DND-41 (cell line): ENCODE results near the gene TMEM18.

Experiments
- ATAC-seq: fragments of 200-7000 bp; cut with Tn5 transposase; 3 replicates; pipeline ENCODE4 v1.9.1; 2021; ENCODE audit warnings: low read depth; ENCODE audit not compliant: insufficient read depth
- DNase-seq: peaks from one replicate; pipeline ENCODE4 v3.0.0-alpha.2; 2020
- H2AFZ ChIP-seq: 2 replicates; pipeline ENCODE4 v1.6.0; 2012; ENCODE audit warnings: low read depth, low read length
- H3K27ac ChIP-seq: 2 replicates; pipeline ENCODE4 v1.5.1; 2012; ENCODE audit warnings: low read length, inconsistent platforms
- H3K27me3 ChIP-seq: fragments of 200-600 bp; sonication (generic); 2 replicates; pipeline ENCODE4 v1.6.0; 2012; ENCODE audit warnings: low read length, mild to moderate bottlenecking, inconsistent platforms; ENCODE audit not compliant: insufficient read depth, poor library complexity
- H3K36me3 ChIP-seq: 2 replicates; pipeline ENCODE4 v1.5.1; 2012; ENCODE audit warnings: low read length, inconsistent platforms; ENCODE audit not compliant: insufficient read depth
- H3K4me1 ChIP-seq: 2 replicates; pipeline ENCODE4 v1.5.1; 2012; ENCODE audit warnings: mild to moderate bottlenecking, low read length; ENCODE audit not compliant: insufficient read depth
- H3K4me2 ChIP-seq: 2 replicates; pipeline ENCODE4 v1.6.0; 2012; ENCODE audit warnings: mild to moderate bottlenecking, moderate library complexity, low read length, inconsistent platforms; ENCODE audit not compliant: insufficient read depth
- H3K4me3 ChIP-seq, 2 experiments: fragments of 200-600 bp in 1 of 2; shearing (Covaris generic) in 1 of 2; 2 replicates each; pipeline ENCODE4 v1.5.1; 2012 to 2016; ENCODE audit warnings: inconsistent platforms in 2 of 2, low read length in 2 of 2, mild to moderate bottlenecking in 2 of 2, low read depth in 1 of 2, moderate library complexity in 1 of 2
- H3K79me2 ChIP-seq: 2 replicates; pipeline ENCODE4 v1.6.0; 2012; ENCODE audit warnings: low read length, inconsistent platforms; ENCODE audit not compliant: insufficient read depth
- H3K9ac ChIP-seq: 2 replicates; pipeline ENCODE4 v1.6.0; 2012; ENCODE audit warnings: low read depth, mild to moderate bottlenecking, inconsistent platforms, low read length, moderate library complexity
- H3K9me3 ChIP-seq: 2 replicates; pipeline ENCODE4 v1.5.1; 2012; ENCODE audit warnings: low read length, moderate library complexity, mild to moderate bottlenecking, inconsistent platforms; ENCODE audit not compliant: insufficient read depth, severe bottlenecking
- H4K20me1 ChIP-seq: 2 replicates; pipeline ENCODE4 v1.6.0; 2012; ENCODE audit warnings: low read length; ENCODE audit not compliant: insufficient read depth
- EZH2 ChIP-seq: IDR thresholded peaks from 3 replicates; pipeline ENCODE4 v1.6.1; 2012; ENCODE audit warnings: borderline replicate concordance, low read depth, mild to moderate bottlenecking, moderate library complexity, low read length, inconsistent platforms; ENCODE audit not compliant: severe bottlenecking
- TF ChIP-seq, protein P1 (sequence below): IDR thresholded peaks from 2 replicates; pipeline ENCODE4 v1.5.1; 2012; ENCODE audit warnings: borderline replicate concordance, low read length, moderate library complexity, mild to moderate bottlenecking; ENCODE audit not compliant: poor library complexity, severe bottlenecking; ENCODE audit errors: extremely low read depth

TMEM18 gene

GRCh38 chr2:650343-651310 is 26.6 kb downstream of the TMEM18 start:
- DNase-seq: no peak
- no peaks in the 10 kb centered on the region for H3K27me3 ChIP-seq
- H3K4me3 ChIP-seq: no peak overlapping the region
- no peak for TF ChIP-seq EZH2
- TF ChIP-seq, protein P1, sequence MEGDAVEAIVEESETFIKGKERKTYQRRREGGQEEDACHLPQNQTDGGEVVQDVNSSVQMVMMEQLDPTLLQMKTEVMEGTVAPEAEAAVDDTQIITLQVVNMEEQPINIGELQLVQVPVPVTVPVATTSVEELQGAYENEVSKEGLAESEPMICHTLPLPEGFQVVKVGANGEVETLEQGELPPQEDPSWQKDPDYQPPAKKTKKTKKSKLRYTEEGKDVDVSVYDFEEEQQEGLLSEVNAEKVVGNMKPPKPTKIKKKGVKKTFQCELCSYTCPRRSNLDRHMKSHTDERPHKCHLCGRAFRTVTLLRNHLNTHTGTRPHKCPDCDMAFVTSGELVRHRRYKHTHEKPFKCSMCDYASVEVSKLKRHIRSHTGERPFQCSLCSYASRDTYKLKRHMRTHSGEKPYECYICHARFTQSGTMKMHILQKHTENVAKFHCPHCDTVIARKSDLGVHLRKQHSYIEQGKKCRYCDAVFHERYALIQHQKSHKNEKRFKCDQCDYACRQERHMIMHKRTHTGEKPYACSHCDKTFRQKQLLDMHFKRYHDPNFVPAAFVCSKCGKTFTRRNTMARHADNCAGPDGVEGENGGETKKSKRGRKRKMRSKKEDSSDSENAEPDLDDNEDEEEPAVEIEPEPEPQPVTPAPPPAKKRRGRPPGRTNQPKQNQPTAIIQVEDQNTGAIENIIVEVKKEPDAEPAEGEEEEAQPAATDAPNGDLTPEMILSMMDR: no peak
- H3K4me2 ChIP-seq: no peak overlapping the region
- ATAC-seq: no peak
- no peaks in the 10 kb centered on the region for H3K9me3 ChIP-seq
- no peak overlapping the region for H3K9ac ChIP-seq
- no peaks in the 10 kb centered on the region for H4K20me1 ChIP-seq
- H3K36me3 ChIP-seq: no peaks in the 10 kb centered on the region
- no peaks in the 10 kb centered on the region for H3K79me2 ChIP-seq
- H3K4me1 ChIP-seq: peaks cover 23% of the 10 kb centered on the region
- no peak overlapping the region for H2AFZ ChIP-seq
- H3K27ac ChIP-seq: no peak overlapping the region

- Histone ChIP-seq H3K27me3 (no peaks in the 10 kb centered on the region), H3K79me2 (no peaks in the 10 kb centered on the region), H2AFZ (no peak overlapping the region), H3K36me3 (no peaks in the 10 kb centered on the region), H4K20me1 (no peaks in the 10 kb centered on the region), H3K9me3 (no peaks in the 10 kb centered on the region), H3K4me2 (no peak overlapping the region), H3K4me1 (peaks cover 15% of the 10 kb centered on the region), H3K27ac (no peak overlapping the region), H3K4me3 (no peak overlapping the region), H3K9ac (no peak overlapping the region)
- TF ChIP-seq, protein P1: no peak
- no peak for TF ChIP-seq EZH2
- DNase-seq (no peak), ATAC-seq (no peak)
Measured at GRCh38 chr2:649426-650342, 27.5 kb downstream of the TMEM18 start.

- TF ChIP-seq, protein P1: no peak
- TF ChIP-seq EZH2: no peak
- Histone ChIP-seq H3K4me3 (no peak overlapping the region), H3K27me3 (no peaks in the 10 kb centered on the region), H3K36me3 (no peaks in the 10 kb centered on the region), H4K20me1 (no peaks in the 10 kb centered on the region), H3K4me2 (no peak overlapping the region), H3K9me3 (no peaks in the 10 kb centered on the region), H3K79me2 (no peaks in the 10 kb centered on the region), H3K4me1 (peaks cover 15% of the 10 kb centered on the region), H2AFZ (no peak overlapping the region), H3K9ac (no peak overlapping the region), H3K27ac (no peak overlapping the region)
- DNase-seq (no peak), ATAC-seq (no peak)
Measured at GRCh38 chr2:648476-649424, 28.5 kb downstream of the TMEM18 start.
